ENCODE data around the gene SYNE2.

Gene SYNE2

DNA sequence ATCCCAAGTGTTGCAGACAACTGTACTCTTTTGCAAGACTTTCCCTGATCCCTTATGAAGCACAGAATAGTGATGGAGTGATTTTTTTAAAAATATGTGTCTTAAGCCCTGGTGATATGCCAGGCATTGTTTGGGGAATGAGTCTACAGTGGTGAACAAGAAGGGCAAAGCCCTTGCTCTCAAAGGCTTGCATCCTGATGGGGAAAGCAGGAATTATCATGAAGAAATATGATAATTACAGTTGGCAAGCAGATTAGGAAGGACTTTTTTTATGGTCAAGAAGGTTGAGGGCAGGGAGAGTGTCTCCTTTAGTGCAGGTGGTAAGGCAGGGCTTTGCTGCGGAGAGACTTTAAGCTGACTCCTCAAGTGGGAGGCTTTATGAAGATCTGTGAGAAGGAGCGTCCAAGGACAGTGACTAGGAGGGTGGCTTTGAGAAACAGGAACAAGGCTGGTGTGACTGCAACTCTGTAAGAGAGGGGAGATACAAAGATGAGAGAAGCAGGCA is 100.2 kb downstream of the SYNE2 start:
- no peak for DNase-seq (ENCODE audit: low read depth in 4 of 4, low spot score in 1 of 4)

GRCh38 chr14:63956326-63956725 is 103.5 kb downstream of the SYNE2 start:
- no peak for DNase-seq (ENCODE audit: low read depth in 4 of 4, low spot score in 1 of 4)

- DNase-seq (ENCODE audit: low read depth in 4 of 4, low spot score in 1 of 4), result no peak
Measured at GRCh38 chr14:63960926-63961567, 108.2 kb downstream of the SYNE2 start.

- no peak for DNase-seq (ENCODE audit: low read depth in 4 of 4, low spot score in 1 of 4)
Measured at GRCh38 chr14:63962906-63963305, 110.1 kb downstream of the SYNE2 start.

- DNase-seq (ENCODE audit: low read depth in 4 of 4, low spot score in 1 of 4), result no peak
Measured at GRCh38 chr14:63963439-63963838, 110.6 kb downstream of the SYNE2 start.

DNA sequence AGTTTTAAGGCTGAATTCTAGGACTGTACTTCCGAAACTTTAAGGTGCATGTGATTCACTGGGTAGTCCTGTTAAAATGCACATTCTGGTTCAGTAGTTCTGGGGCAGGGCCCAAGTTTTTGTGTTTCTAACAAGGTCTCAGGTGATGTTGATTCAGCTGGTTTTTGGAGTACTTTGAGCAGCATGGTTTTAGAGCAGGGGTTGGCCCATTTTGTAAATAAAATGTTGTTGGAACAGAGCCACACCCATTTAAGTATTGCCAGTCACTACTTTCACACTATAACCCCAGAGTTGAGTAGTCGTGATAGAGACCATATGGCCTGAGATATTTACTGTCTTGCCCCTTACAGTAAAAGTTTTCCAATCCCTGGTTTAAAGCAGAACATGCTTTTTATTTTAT is 111.3 kb downstream of the SYNE2 start:
- DNase-seq (ENCODE audit: low read depth in 4 of 4, low spot score in 1 of 4), result no peak

- no peak for DNase-seq (ENCODE audit: low read depth in 4 of 4, low spot score in 1 of 4)
Measured at GRCh38 chr14:63966407-63966806, 113.6 kb downstream of the SYNE2 start.

- no peak for DNase-seq (ENCODE audit: low read depth in 4 of 4, low spot score in 1 of 4)
Measured at GRCh38 chr14:63972323-63972932, 119.6 kb downstream of the SYNE2 start.

GRCh38 chr14:63974176-63974575 is 121.4 kb downstream of the SYNE2 start:
- no peak for DNase-seq (ENCODE audit: low read depth in 4 of 4, low spot score in 1 of 4)

- DNase-seq (ENCODE audit: low read depth in 4 of 4, low spot score in 1 of 4), result no peak
Measured at GRCh38 chr14:63981569-63981968, 128.8 kb downstream of the SYNE2 start.

- DNase-seq (ENCODE audit: low read depth in 4 of 4, low spot score in 1 of 4), result no peak
Measured at GRCh38 chr14:63982156-63982555, 129.4 kb downstream of the SYNE2 start.

DNA sequence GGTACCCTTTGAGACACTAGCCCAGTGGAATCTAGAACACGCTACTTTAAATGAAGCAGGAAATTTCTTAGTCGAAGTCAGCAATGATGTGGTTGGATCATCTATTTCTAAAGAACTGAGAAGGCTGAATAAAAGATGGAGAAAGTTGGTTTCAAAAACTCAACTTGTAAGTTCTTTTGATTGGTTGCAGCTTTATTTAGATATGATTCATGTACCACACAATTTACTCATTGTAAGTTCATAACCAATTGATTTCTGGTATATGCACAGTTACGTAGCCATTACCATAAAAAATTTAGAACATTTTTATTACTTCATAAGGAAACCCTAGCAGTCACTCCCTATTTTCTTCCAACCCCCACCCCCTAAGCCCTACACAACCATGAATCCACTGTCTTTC is 129.8 kb downstream of the SYNE2 start:
- no peak for DNase-seq (ENCODE audit: low read depth in 4 of 4, low spot score in 1 of 4)

GRCh38 chr14:63986789-63987533 is 134.2 kb downstream of the SYNE2 start:
- no peak for DNase-seq (ENCODE audit: low read depth in 4 of 4, low spot score in 1 of 4)

- no peak for DNase-seq (ENCODE audit: low read depth in 4 of 4, low spot score in 1 of 4)
Measured at GRCh38 chr14:63988579-63988978, 135.8 kb downstream of the SYNE2 start.

DNA sequence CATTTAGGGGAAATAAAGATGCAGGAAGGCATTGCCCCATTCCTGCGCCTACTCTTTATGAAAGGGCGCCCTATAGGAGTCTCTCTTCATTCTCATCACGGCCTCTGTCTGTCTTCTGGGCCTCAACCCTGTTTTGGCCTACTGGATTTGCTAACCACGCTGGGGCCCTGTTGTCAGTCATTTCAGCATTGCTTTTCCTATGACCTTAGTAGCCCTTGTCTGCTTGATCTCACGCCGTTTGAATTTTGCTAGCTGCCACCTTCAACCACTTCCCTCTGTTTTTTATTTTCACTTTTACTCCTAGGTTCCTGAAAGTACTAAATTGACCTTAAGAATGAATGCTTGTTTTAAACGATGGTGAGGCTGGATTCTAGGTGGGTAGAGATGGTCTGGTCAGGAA is 139.0 kb downstream of the SYNE2 start:
- no peak for DNase-seq (ENCODE audit: low read depth in 4 of 4, low spot score in 1 of 4)

DNA sequence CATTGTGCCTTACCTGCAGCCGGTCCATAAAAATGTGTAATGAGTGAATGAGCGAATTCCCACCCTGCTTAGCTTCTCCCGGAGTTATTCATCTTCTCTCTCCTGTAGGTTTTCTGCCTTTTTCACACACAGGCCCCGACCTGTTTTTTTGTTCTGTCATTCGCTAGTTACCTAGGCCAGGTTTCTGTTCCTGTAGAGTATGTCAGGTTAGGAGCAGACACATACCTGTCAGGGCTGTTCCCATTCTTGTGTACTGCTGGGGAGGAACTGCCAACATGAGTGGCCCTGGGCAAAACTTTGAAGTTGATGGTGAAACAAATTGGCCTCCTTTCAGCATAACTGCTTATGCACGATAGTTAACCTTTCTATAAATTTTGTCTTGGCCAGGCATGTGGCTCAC is 140.1 kb downstream of the SYNE2 start:
- DNase-seq (ENCODE audit: low read depth in 4 of 4, low spot score in 1 of 4), result no peak

- DNase-seq (ENCODE audit: low read depth in 4 of 4, low spot score in 1 of 4), result no peak
Measured at GRCh38 chr14:63993992-63994391, 141.2 kb downstream of the SYNE2 start.

- no peak for DNase-seq (ENCODE audit: low read depth in 4 of 4, low spot score in 1 of 4)
Measured at GRCh38 chr14:63995285-63995684, 142.5 kb downstream of the SYNE2 start.

DNA sequence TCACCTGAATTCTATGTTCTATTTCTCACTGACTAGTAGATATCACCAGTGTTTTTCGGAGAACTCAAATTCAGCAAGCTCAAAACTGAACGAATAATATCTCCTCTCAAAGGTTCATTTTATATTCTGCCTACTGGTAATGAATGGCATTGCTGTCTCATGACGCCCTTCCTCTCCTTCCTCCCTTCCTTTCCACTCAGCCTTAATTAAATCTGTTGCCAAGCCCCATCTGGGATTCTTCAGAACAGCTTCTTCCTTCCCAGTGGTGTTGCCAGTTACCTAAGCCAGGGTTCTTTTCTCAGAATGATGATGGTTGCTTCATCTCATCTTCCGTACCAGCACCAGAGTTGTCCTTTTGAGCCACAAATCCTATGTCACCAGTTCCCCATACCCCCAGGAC is 143.2 kb downstream of the SYNE2 start:
- no peak for DNase-seq (ENCODE audit: low read depth in 4 of 4, low spot score in 1 of 4)

DNA sequence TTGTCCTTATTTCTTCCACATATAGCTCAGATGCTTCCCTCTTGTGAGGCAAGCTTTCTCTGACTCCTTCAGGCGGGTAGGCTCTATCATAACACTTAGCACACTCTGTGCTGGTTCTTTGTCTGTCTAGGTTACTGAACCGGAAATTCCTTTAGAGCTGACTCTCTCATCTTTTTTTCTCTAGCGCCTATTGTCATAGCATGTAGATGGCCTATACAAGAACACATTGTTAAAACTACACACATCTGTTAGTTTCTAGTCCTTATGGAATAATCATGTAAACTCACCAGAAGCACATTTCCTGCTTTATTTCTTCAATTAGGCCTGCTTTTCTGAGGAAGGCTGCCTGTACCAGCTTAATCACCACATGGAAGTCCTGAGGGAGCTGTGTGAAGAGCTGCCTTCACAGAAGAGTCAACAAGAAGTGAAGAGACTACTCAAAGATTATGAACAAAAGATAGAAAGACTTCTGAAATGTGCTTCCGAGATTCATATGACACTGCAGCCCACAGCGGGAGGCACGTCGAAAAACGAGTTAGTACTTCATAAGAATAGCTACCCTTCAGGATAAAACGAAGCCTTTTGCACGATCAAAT is 143.9 kb downstream of the SYNE2 start:
- no peak for DNase-seq (ENCODE audit: low read depth in 4 of 4, low spot score in 1 of 4)

GRCh38 chr14:64000749-64001148 is 147.9 kb downstream of the SYNE2 start:
- DNase-seq (ENCODE audit: low read depth in 4 of 4, low spot score in 1 of 4), result no peak

GRCh38 chr14:64005822-64006221 is 153.0 kb downstream of the SYNE2 start:
- no peak for DNase-seq (ENCODE audit: low read depth in 4 of 4, low spot score in 1 of 4)
